HEK293 (cell line): ENCODE measurements around the gene GABRR1.
A peak's percentile ranks its signal among the peaks of the same experiment; 100 is the strongest.

ENCODE experiments used
- SALL2 ChIP-seq: fragments of 450-650 bp; formaldehyde crosslinking; IDR thresholded peaks from 2 replicates; pipeline ENCODE4 v1.5.0; 2017; ENCODE audit warnings: missing biosample characterization, mild to moderate bottlenecking, missing genetic modification characterization, borderline replicate concordance
- ZFP3 ChIP-seq: fragments of 450-650 bp; formaldehyde crosslinking; IDR thresholded peaks from 2 replicates; pipeline ENCODE4 v1.5.1; 2016; ENCODE audit warnings: low read depth, missing biosample characterization, missing genetic modification characterization
- ZNF169 ChIP-seq: fragments of 450-650 bp; formaldehyde crosslinking; IDR thresholded peaks from 2 replicates; pipeline ENCODE4 v1.5.1; 2016; ENCODE audit warnings: missing biosample characterization, missing genetic modification characterization
- ZNF174 ChIP-seq: fragments of 450-650 bp; formaldehyde crosslinking; IDR thresholded peaks from 2 replicates; pipeline ENCODE4 v1.5.0; 2017; ENCODE audit warnings: missing biosample characterization, mild to moderate bottlenecking, missing genetic modification characterization
- ZNF2 ChIP-seq: fragments of 450-650 bp; formaldehyde crosslinking; IDR thresholded peaks from 2 replicates; pipeline ENCODE4 v1.5.1; 2016; ENCODE audit warnings: missing biosample characterization, missing genetic modification characterization
- ZNF23 ChIP-seq: fragments of 450-650 bp; formaldehyde crosslinking; IDR thresholded peaks from 2 replicates; pipeline ENCODE4 v1.5.1; 2016; ENCODE audit warnings: missing biosample characterization, missing genetic modification characterization, borderline replicate concordance
- ZNF239 ChIP-seq: fragments of 450-650 bp; formaldehyde crosslinking; IDR thresholded peaks from 2 replicates; pipeline ENCODE4 v1.5.1; 2016; ENCODE audit warnings: missing biosample characterization, missing genetic modification characterization
- ZNF248 ChIP-seq: fragments of 450-650 bp; formaldehyde crosslinking; IDR thresholded peaks from 2 replicates; pipeline ENCODE4 v1.5.1; 2017; ENCODE audit warnings: missing biosample characterization, missing genetic modification characterization
- ZNF549 ChIP-seq: fragments of 450-650 bp; IDR thresholded peaks from 2 replicates; pipeline ENCODE4 v1.5.1; 2018; ENCODE audit warnings: missing biosample characterization, missing genetic modification characterization, mild to moderate bottlenecking, inconsistent platforms, moderate library complexity
- ZNF555 ChIP-seq: fragments of 450-650 bp; formaldehyde crosslinking; conservative IDR thresholded peaks from 2 replicates; pipeline ENCODE4 v1.5.1; 2017; ENCODE audit warnings: missing biosample characterization, mild to moderate bottlenecking, missing genetic modification characterization, inconsistent platforms
- ZNF561 ChIP-seq: fragments of 450-650 bp; IDR thresholded peaks from 2 replicates; pipeline ENCODE4 v1.5.1; 2018; ENCODE audit warnings: missing biosample characterization, missing genetic modification characterization, borderline replicate concordance
- ZNF571 ChIP-seq: fragments of 450-650 bp; formaldehyde crosslinking; IDR thresholded peaks from 2 replicates; pipeline ENCODE4 v1.5.0; 2017; ENCODE audit warnings: missing biosample characterization, missing genetic modification characterization
- ZNF629 ChIP-seq: fragments of 450-650 bp; formaldehyde crosslinking; IDR thresholded peaks from 2 replicates; pipeline ENCODE4 v1.5.1; 2017; ENCODE audit warnings: missing biosample characterization, missing genetic modification characterization
- ZNF747 ChIP-seq: fragments of 450-650 bp; formaldehyde crosslinking; IDR thresholded peaks from 2 replicates; pipeline ENCODE4 v1.5.1; 2016; ENCODE audit warnings: missing biosample characterization, missing genetic modification characterization
- ZNF785 ChIP-seq: fragments of 450-650 bp; formaldehyde crosslinking; IDR thresholded peaks from 2 replicates; pipeline ENCODE4 v1.5.1; 2016; ENCODE audit warnings: missing biosample characterization, missing genetic modification characterization
- ZSCAN23 ChIP-seq: fragments of 450-650 bp; formaldehyde crosslinking; IDR thresholded peaks from 2 replicates; pipeline ENCODE4 v1.5.1; 2016; ENCODE audit warnings: missing biosample characterization, missing genetic modification characterization
- TF ChIP-seq, protein P1 (sequence below): fragments of 450-650 bp; formaldehyde crosslinking; IDR thresholded peaks from 2 replicates; pipeline ENCODE4 v1.5.1; 2016; ENCODE audit warnings: missing biosample characterization, missing genetic modification characterization, borderline replicate concordance
- TF ChIP-seq, protein P2 (sequence below): fragments of 450-650 bp; formaldehyde crosslinking; IDR thresholded peaks from 2 replicates; pipeline ENCODE4 v1.5.1; 2016; ENCODE audit warnings: missing biosample characterization, missing genetic modification characterization, borderline replicate concordance
- TF ChIP-seq, protein P3 (sequence below): fragments of 450-650 bp; formaldehyde crosslinking; IDR thresholded peaks from 2 replicates; pipeline ENCODE4 v1.5.1; 2016; ENCODE audit warnings: missing biosample characterization, missing genetic modification characterization, borderline replicate concordance
- TF ChIP-seq, protein P4 (sequence below): fragments of 450-650 bp; formaldehyde crosslinking; IDR thresholded peaks from 2 replicates; pipeline ENCODE4 v1.5.1; 2016; ENCODE audit warnings: missing biosample characterization, missing genetic modification characterization
- TF ChIP-seq, protein P5 (sequence below): fragments of 450-650 bp; formaldehyde crosslinking; IDR thresholded peaks from 2 replicates; pipeline ENCODE4 v1.5.1; 2016; ENCODE audit warnings: missing biosample characterization, missing genetic modification characterization
- TF ChIP-seq, protein P6 (sequence below): fragments of 450-650 bp; formaldehyde crosslinking; IDR thresholded peaks from 2 replicates; pipeline ENCODE4 v1.5.1; 2017; ENCODE audit warnings: missing biosample characterization, missing genetic modification characterization
- TF ChIP-seq, protein P7 (sequence below): fragments of 450-650 bp; formaldehyde crosslinking; IDR thresholded peaks from 2 replicates; pipeline ENCODE4 v1.5.1; 2017; ENCODE audit warnings: missing biosample characterization, missing genetic modification characterization

The GABRR1 gene

DNA sequence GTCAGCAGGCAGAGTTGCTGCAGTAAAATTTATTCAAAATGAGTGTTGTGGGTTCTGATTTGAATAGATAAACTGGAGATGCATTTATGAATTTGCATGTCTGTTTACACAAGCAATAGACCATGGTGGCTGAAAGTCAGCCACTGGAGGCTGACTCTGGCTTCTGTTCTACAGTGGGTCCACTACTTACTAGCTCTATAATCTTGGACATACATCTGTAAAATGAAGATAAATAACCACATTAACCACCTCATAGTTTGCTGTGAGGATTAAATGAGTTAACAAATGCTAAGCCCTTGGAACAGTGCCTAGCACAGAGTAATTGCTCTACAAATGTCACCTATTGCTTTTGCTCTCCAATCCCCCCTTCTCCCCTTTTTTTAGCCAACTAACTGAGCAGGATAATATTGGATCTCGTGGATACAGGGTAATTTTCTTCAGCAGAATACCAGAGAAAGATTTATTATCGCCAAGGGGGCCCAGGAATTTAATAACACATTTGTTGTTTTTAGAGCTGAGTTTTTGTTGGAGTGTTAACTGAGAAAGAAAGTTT, 72.7 kb downstream of the GABRR1 start (continued):
- TF ChIP-seq, protein P1, sequence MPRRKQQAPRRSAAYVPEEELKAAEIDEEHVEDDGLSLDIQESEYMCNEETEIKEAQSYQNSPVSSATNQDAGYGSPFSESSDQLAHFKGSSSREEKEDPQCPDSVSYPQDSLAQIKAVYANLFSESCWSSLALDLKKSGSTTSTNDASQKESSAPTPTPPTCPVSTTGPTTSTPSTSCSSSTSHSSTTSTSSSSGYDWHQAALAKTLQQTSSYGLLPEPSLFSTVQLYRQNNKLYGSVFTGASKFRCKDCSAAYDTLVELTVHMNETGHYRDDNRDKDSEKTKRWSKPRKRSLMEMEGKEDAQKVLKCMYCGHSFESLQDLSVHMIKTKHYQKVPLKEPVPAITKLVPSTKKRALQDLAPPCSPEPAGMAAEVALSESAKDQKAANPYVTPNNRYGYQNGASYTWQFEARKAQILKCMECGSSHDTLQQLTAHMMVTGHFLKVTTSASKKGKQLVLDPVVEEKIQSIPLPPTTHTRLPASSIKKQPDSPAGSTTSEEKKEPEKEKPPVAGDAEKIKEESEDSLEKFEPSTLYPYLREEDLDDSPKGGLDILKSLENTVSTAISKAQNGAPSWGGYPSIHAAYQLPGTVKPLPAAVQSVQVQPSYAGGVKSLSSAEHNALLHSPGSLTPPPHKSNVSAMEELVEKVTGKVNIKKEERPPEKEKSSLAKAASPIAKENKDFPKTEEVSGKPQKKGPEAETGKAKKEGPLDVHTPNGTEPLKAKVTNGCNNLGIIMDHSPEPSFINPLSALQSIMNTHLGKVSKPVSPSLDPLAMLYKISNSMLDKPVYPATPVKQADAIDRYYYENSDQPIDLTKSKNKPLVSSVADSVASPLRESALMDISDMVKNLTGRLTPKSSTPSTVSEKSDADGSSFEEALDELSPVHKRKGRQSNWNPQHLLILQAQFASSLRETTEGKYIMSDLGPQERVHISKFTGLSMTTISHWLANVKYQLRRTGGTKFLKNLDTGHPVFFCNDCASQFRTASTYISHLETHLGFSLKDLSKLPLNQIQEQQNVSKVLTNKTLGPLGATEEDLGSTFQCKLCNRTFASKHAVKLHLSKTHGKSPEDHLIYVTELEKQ (tag by site-specific recombination), result peak; percentile 80
- TF ChIP-seq, protein P2, sequence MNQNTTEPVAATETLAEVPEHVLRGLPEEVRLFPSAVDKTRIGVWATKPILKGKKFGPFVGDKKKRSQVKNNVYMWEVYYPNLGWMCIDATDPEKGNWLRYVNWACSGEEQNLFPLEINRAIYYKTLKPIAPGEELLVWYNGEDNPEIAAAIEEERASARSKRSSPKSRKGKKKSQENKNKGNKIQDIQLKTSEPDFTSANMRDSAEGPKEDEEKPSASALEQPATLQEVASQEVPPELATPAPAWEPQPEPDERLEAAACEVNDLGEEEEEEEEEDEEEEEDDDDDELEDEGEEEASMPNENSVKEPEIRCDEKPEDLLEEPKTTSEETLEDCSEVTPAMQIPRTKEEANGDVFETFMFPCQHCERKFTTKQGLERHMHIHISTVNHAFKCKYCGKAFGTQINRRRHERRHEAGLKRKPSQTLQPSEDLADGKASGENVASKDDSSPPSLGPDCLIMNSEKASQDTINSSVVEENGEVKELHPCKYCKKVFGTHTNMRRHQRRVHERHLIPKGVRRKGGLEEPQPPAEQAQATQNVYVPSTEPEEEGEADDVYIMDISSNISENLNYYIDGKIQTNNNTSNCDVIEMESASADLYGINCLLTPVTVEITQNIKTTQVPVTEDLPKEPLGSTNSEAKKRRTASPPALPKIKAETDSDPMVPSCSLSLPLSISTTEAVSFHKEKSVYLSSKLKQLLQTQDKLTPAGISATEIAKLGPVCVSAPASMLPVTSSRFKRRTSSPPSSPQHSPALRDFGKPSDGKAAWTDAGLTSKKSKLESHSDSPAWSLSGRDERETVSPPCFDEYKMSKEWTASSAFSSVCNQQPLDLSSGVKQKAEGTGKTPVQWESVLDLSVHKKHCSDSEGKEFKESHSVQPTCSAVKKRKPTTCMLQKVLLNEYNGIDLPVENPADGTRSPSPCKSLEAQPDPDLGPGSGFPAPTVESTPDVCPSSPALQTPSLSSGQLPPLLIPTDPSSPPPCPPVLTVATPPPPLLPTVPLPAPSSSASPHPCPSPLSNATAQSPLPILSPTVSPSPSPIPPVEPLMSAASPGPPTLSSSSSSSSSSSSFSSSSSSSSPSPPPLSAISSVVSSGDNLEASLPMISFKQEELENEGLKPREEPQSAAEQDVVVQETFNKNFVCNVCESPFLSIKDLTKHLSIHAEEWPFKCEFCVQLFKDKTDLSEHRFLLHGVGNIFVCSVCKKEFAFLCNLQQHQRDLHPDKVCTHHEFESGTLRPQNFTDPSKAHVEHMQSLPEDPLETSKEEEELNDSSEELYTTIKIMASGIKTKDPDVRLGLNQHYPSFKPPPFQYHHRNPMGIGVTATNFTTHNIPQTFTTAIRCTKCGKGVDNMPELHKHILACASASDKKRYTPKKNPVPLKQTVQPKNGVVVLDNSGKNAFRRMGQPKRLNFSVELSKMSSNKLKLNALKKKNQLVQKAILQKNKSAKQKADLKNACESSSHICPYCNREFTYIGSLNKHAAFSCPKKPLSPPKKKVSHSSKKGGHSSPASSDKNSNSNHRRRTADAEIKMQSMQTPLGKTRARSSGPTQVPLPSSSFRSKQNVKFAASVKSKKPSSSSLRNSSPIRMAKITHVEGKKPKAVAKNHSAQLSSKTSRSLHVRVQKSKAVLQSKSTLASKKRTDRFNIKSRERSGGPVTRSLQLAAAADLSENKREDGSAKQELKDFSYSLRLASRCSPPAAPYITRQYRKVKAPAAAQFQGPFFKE (tag by site-specific recombination), result no peak
- TF ChIP-seq ZNF2 (tag by site-specific recombination) (no peak), ZNF561 (tag by site-specific recombination) (peak; percentile 63; the same call in 1 of the 2 replicates), ZFP3 (tag by site-specific recombination) (no peak), ZNF747 (no peak), ZNF248 (tag by site-specific recombination) (no peak), ZSCAN23 (tag by site-specific recombination) (peak; percentile 66; the same call in 1 of the 2 replicates), SALL2 (tag by site-specific recombination) (no peak), ZNF629 (tag by site-specific recombination) (peak; percentile 84), ZNF549 (tag by site-specific recombination) (no peak), ZNF785 (no peak), ZNF239 (no peak), ZNF555 (no peak), ZNF174 (tag by site-specific recombination) (no peak), ZNF571 (tag by site-specific recombination) (no peak), ZNF23 (tag by site-specific recombination) (no peak), ZNF169 (tag by site-specific recombination) (no peak)
- TF ChIP-seq, protein P3, sequence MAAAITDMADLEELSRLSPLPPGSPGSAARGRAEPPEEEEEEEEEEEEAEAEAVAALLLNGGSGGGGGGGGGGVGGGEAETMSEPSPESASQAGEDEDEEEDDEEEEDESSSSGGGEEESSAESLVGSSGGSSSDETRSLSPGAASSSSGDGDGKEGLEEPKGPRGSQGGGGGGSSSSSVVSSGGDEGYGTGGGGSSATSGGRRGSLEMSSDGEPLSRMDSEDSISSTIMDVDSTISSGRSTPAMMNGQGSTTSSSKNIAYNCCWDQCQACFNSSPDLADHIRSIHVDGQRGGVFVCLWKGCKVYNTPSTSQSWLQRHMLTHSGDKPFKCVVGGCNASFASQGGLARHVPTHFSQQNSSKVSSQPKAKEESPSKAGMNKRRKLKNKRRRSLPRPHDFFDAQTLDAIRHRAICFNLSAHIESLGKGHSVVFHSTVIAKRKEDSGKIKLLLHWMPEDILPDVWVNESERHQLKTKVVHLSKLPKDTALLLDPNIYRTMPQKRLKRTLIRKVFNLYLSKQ (tag by site-specific recombination), result no peak
- TF ChIP-seq, protein P4, sequence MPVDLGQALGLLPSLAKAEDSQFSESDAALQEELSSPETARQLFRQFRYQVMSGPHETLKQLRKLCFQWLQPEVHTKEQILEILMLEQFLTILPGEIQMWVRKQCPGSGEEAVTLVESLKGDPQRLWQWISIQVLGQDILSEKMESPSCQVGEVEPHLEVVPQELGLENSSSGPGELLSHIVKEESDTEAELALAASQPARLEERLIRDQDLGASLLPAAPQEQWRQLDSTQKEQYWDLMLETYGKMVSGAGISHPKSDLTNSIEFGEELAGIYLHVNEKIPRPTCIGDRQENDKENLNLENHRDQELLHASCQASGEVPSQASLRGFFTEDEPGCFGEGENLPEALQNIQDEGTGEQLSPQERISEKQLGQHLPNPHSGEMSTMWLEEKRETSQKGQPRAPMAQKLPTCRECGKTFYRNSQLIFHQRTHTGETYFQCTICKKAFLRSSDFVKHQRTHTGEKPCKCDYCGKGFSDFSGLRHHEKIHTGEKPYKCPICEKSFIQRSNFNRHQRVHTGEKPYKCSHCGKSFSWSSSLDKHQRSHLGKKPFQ (tag by site-specific recombination), result peak; percentile 65; the same call in 1 of the 2 replicates
- TF ChIP-seq, protein P5, sequence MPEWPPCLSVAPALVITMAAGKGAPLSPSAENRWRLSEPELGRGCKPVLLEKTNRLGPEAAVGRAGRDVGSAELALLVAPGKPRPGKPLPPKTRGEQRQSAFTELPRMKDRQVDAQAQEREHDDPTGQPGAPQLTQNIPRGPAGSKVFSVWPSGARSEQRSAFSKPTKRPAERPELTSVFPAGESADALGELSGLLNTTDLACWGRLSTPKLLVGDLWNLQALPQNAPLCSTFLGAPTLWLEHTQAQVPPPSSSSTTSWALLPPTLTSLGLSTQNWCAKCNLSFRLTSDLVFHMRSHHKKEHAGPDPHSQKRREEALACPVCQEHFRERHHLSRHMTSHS (tag by site-specific recombination), result no peak; the same call in 1 of the 2 replicates
- TF ChIP-seq, protein P6, sequence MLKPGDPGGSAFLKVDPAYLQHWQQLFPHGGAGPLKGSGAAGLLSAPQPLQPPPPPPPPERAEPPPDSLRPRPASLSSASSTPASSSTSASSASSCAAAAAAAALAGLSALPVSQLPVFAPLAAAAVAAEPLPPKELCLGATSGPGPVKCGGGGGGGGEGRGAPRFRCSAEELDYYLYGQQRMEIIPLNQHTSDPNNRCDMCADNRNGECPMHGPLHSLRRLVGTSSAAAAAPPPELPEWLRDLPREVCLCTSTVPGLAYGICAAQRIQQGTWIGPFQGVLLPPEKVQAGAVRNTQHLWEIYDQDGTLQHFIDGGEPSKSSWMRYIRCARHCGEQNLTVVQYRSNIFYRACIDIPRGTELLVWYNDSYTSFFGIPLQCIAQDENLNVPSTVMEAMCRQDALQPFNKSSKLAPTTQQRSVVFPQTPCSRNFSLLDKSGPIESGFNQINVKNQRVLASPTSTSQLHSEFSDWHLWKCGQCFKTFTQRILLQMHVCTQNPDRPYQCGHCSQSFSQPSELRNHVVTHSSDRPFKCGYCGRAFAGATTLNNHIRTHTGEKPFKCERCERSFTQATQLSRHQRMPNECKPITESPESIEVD, result peak; percentile 87
- TF ChIP-seq, protein P7, sequence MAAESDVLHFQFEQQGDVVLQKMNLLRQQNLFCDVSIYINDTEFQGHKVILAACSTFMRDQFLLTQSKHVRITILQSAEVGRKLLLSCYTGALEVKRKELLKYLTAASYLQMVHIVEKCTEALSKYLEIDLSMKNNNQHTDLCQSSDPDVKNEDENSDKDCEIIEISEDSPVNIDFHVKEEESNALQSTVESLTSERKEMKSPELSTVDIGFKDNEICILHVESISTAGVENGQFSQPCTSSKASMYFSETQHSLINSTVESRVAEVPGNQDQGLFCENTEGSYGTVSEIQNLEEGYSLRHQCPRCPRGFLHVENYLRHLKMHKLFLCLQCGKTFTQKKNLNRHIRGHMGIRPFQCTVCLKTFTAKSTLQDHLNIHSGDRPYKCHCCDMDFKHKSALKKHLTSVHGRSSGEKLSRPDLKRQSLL (tag by site-specific recombination), result peak; percentile 87
